Measurements from ENCODE around the gene HS6ST3. TPM values are rescaled to one million over a fixed set of nuclear protein-coding genes. Genes with fewer than 3 reads are reported as not detected.

HS6ST3 gene
- total RNA-seq, 1 donor from 2014 or later, result 3.0 TPM

DNA sequence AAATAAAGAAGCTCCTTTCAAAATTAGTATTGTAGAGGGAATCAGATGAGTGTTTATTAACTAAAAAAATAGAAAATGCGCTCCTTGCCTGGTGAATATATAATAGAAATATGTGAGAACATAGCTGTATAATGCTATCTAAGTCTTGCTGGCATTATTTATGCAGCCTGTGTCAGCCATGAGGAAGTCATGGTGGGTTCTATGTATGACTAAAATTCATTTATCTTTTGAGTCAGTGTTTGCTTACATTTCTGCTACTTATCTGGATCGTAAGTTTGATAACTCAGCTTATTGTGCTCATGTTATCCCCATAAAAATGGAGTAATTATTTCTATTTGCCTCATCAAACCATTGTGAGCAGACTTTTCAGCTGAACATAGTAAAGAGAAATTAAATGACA, 455.1 kb downstream of the HS6ST3 start:
- no peaks in the 10 kb centered on the region for H3K27me3 ChIP-seq
- intact Hi-C loops (cut with DNase I), result no loop called here
- no peak overlapping the region for H3K4me3 ChIP-seq
- no peaks in the 10 kb centered on the region for H3K4me1 ChIP-seq
- H3K27ac ChIP-seq, result no peak overlapping the region
- no peaks in the 10 kb centered on the region for H3K36me3 ChIP-seq
- TF ChIP-seq, protein P1, sequence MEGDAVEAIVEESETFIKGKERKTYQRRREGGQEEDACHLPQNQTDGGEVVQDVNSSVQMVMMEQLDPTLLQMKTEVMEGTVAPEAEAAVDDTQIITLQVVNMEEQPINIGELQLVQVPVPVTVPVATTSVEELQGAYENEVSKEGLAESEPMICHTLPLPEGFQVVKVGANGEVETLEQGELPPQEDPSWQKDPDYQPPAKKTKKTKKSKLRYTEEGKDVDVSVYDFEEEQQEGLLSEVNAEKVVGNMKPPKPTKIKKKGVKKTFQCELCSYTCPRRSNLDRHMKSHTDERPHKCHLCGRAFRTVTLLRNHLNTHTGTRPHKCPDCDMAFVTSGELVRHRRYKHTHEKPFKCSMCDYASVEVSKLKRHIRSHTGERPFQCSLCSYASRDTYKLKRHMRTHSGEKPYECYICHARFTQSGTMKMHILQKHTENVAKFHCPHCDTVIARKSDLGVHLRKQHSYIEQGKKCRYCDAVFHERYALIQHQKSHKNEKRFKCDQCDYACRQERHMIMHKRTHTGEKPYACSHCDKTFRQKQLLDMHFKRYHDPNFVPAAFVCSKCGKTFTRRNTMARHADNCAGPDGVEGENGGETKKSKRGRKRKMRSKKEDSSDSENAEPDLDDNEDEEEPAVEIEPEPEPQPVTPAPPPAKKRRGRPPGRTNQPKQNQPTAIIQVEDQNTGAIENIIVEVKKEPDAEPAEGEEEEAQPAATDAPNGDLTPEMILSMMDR (IDR thresholded peaks at IDR 0.05), result no peak
- no peak for DNase-seq (ENCODE audit: low spot score in 2 of 2)
- H3K9me3 ChIP-seq, result no peaks in the 10 kb centered on the region

DNA sequence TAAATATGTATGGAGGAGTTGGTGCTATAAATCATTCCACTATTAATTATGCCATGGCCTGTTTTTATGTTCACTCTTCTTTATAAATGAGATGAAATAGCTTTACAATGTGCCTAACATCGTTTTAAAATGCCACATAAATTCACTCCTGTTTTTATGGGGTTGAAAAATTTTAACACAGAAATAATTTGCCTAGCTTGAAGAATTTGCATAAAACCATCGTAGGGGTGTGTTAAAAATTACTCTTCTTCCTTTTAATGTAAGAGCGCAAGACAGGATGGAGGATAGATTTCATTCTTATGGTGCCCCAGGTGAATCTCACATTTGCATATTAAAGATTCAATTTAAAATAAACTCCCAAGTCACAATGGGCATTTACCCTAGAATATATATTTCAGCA, 456.6 kb downstream of the HS6ST3 start:
- TF ChIP-seq, protein P1 (IDR thresholded peaks at IDR 0.05), result no peak

DNA sequence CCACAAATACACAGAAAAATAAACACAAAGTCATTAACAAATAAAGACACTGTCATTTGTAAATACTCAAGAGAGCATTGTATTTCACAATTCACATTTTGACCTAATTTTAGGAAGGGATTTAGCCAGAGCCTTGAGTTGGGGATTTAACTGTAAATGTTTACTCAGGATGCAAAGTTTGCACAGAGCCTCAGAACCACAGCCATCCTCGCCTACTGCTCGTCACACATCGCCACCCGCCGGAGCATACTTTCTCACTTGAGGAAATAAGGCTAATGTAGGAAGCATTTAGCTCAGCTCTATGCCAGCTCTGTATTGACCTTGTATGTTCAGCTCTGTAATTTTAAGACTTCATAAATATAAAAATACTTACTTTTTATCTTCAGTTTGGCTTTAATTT, 461.6 kb downstream of the HS6ST3 start:
- Histone ChIP-seq H3K27ac (no peak overlapping the region), H3K27me3 (no peaks in the 10 kb centered on the region), H3K4me1 (no peaks in the 10 kb centered on the region), H3K4me3 (no peak overlapping the region), H3K9me3 (no peaks in the 10 kb centered on the region), H3K36me3 (no peaks in the 10 kb centered on the region)
- TF ChIP-seq, protein P1 (IDR thresholded peaks at IDR 0.05), result no peak
- DNase-seq (ENCODE audit: low spot score in 2 of 2), result no peak
- intact Hi-C loops (cut with DNase I), result no loop called here

More for the DNA sequence above, 456.6 kb downstream of the HS6ST3 start:
- Histone ChIP-seq H3K27ac (no peak overlapping the region), H3K27me3 (no peaks in the 10 kb centered on the region), H3K4me3 (no peak overlapping the region), H3K36me3 (no peaks in the 10 kb centered on the region), H3K4me1 (no peaks in the 10 kb centered on the region), H3K9me3 (no peaks in the 10 kb centered on the region)
- intact Hi-C loops (cut with DNase I), result no loop called here
- no peak for DNase-seq (ENCODE audit: low spot score in 2 of 2)

DNA sequence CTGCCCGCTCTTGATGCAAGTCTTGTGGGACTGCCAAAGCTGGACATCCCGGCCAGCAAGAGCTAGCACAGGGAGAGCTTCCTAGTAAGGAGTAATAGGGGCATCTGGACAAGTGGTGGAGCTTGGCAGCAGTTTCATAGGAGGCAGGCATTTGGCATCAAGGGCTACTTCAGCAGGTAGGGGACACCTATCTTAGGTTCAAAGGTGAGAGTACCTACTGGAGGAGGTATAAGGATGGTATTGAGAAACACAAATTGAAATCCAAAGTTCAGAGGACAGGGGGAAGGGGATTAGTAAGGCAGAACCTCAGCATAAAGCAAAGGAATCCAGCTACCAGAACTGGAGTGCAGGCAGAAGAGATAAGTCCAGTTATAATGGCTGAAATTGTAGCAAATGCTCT, 462.7 kb downstream of the HS6ST3 start:
- H3K36me3 ChIP-seq, result no peaks in the 10 kb centered on the region
- intact Hi-C loops (cut with DNase I), result no loop called here
- H3K9me3 ChIP-seq, result no peaks in the 10 kb centered on the region
- H3K27ac ChIP-seq, result no peak overlapping the region
- no peaks in the 10 kb centered on the region for H3K27me3 ChIP-seq
- TF ChIP-seq, protein P1 (IDR thresholded peaks at IDR 0.05), result no peak
- no peaks in the 10 kb centered on the region for H3K4me1 ChIP-seq
- DNase-seq (ENCODE audit: low spot score in 2 of 2), result no peak
- no peak overlapping the region for H3K4me3 ChIP-seq

DNA sequence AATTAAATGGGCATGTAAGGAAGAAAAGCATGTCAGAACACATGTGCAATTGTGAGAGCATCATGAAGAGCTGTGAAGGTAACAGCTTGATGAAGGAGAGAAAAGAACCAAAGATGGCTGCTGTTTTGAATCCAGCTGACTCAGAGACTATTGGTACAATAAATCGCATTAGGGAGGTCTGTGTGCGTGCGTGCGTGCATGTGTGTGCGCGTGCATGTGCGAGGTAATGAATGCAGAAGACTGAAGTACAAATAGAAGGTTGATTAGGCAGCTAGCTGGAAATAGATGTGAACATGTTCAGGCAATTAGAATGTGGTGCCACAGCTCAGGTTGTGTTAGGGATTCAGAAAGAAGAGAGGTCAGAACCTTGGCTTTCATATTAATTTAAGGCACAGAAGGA, 463.9 kb downstream of the HS6ST3 start:
- no peaks in the 10 kb centered on the region for H3K27me3 ChIP-seq
- H3K36me3 ChIP-seq, result no peaks in the 10 kb centered on the region
- no peaks in the 10 kb centered on the region for H3K4me1 ChIP-seq
- H3K9me3 ChIP-seq, result no peaks in the 10 kb centered on the region
- intact Hi-C loops (cut with DNase I), result no loop called here
- H3K4me3 ChIP-seq, result no peak overlapping the region
- TF ChIP-seq, protein P1 (IDR thresholded peaks at IDR 0.05), result no peak
- H3K27ac ChIP-seq, result no peak overlapping the region
- DNase-seq (ENCODE audit: low spot score in 2 of 2), result no peak

DNA sequence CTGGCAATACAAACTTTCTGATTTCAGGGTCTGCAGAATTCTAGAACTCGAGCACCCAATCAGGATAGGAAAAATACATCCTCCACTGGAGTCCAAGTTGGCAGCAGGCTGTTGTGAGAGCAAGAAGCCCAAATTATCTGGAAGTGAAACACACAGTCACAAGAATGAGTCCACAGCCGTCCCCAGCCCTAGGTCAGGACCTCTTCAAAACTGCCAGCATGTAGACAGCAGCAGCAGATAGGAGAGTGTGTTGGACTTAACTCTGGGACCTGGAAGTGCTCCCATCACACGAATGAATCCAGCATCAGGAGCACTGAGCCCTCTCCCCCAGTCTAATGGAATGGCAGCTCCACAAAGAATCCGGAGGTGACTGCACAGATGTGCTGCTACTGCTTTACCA, 483.7 kb downstream of the HS6ST3 start:
- no peaks in the 10 kb centered on the region for H3K27me3 ChIP-seq
- intact Hi-C loops (cut with DNase I), result no loop called here
- no peak overlapping the region for H3K4me3 ChIP-seq
- H3K9me3 ChIP-seq, result no peaks in the 10 kb centered on the region
- TF ChIP-seq, protein P1 (IDR thresholded peaks at IDR 0.05), result no peak
- H3K36me3 ChIP-seq, result no peaks in the 10 kb centered on the region
- H3K4me1 ChIP-seq, result no peaks in the 10 kb centered on the region
- no peak for DNase-seq (ENCODE audit: low spot score in 2 of 2)
- H3K27ac ChIP-seq, result no peak overlapping the region
